Hippocampal formation (tissue), 2 donors: Measurements from ENCODE around the gene EXOC8.

Experiments
- DNase-seq, 2 donors: peaks; one replicate each; lab custom pipeline; 2025; lab: John Stamatoyannopoulos, UW

The EXOC8 gene

DNA sequence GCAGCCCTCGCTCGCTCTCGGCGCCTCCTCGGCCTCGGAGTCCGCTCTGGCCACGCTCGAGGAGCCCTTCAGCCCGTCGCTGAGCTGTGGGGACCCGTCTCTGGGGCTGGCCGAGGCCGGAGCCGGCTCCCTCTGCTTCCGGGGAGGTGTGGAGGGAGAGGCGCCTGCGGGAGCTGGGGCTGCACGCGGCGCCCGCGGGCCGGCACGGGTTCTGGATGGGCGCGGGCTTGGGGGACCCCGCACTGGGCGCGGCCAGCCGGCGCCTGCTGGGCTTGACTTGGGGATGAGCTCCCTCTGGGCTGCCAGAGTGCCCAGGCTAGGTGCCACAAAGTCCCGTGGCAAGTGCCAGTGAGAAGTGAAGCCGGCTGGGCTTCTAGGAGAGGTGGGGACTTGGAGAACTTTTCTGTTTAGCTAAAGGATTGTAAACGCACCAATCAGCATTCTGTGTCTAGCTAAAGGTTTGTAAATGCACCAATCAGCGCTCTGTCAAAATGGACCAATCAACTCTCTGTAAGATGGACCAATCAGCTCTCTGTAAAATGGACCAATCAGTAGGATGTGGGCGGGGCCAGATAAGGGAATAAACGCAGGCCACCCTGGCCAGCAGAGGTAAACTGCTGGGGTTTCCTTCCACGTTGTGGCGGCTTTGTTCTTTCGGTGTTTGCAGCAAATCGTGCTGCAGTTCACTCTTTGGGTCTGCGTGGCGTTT is 20.2 kb downstream of the EXOC8 start:
- no peak for DNase-seq

DNA sequence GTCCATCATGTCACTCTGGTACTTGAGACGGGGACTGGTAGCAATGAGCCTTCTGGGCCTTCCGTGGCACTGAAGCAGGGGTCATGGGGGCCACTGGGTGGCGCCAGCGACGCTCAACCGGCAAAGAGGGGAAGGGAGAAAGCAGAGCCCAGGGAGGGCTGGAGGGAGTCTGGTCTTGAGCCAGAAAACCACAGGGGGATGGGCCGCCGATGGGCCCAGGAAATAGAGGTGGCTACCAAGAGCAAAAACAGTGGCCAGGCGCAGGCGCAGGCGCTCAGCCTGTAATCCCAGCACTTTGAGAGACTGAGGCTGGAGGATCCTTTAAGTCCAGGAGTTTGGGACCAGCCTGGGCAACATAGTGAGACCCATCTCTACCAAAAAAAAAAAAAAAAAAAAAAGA is 21.8 kb downstream of the EXOC8 start:
- no peak for DNase-seq

DNA sequence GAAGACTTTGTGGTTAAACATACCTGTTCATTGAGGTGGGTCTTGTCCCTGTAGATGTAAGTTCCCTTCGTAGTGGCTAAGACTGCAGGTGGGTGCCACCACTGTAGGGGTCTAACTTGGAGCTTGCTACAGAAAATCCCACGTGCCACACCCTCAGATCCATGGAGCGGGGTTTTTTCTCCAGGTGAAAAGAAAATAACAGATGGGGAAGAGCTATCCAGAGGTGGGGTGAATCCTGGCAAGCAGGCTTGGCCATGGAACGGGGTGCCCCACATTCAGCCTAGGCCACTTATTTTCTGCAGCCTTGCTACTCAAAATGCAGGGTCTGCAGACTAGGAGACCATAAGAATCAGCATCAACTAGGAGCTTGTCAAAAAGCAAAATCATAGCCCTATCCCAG is 24.0 kb downstream of the EXOC8 start:
- DNase-seq: no peak

DNA sequence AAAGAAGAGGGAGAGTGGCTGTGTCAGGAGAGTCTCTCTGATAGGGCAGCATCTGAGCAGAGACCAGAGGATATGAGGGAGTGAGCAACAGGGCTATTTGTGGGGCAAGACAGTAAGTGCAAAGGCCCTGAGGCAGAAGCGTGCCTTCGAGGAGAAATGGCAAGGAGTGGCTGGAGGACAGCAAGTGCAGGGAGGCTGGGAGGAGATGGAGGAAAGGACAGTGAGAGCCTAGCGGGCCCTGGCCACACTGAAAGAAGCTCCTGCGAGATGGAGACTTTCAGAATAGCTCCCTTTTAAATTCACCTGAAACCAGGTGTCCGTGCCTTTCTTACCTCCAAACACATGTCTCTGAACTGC is 25.2 kb downstream of the EXOC8 start:
- no peak for DNase-seq

DNA sequence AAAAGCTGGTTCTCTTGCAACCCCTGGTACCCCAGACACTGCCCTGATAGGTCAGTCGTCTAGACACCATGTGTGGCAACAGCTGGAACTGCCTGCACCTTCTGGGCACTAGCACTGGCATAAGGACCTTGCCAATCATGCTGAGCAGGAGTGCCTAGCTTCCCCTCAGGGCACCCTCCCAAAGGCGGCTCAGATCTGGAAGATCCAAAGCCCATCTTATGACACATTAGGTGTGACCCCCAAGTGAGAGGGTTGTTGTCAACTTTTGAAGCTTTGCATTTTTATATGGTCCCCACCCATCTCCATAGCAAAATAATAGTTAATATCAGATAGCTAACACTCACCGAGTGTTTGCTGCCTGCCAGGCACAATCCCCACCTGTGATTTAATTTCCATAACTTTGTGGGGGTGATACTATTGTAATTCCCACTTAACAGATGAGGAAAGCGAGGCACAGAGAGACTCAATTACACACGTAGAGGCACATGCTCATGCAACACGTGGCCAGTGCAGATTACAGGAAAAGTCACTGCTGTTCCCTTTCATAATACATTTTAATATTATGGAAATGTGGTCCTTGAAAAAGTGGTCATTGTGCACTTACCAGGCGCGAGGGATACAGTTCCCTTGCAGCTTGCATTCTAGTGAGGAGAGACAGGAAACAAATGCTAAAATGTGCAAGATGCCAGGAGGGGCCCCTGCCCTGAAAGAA is 25.8 kb downstream of the EXOC8 start:
- DNase-seq: no peak

DNA sequence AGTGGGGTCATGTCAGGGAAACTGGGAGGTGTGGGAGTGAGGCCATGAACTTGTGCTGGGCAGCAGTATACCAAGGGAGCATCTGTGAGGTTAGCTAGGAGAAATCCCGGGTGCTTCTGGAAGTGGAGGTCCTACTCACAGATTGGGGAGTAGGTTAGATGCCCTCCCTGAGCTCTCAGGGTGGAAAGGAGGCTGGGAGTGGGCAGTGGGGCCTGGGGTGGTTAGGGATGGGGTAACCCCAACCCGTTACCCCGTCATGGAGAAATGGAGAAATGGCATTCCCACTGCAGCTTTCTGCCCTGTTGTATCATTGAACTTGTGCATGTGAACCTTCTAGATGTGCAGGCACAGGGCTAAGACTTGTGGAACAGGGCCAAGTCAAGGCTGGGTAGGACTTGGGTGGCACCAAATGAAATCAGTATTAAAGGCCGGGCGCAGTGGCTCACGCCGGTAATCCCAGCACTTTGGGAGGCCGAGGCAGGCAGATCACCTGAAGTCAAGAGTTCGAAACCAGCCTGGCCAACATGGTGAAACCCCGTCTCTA is 27.2 kb downstream of the EXOC8 start:
- no peak for DNase-seq

DNA sequence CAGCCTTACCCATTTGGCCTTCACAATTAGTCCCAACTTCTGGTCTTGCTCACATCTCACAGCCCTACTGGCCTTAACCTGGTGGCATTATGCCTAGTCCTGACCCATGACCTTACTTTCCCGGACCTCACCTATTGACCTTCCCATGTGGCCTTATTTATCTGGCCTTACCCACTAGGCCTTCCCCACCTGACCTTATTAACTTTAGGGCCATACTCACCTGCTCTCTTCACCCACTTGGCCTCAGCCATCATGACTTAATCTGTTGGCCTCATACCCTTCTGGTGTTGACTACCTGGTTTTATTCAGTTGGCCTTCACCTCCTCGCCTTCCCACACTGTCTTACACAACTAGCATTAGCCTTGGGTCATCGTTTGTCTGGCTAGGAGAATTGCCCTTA is 35.7 kb downstream of the EXOC8 start:
- no peak for DNase-seq

DNA sequence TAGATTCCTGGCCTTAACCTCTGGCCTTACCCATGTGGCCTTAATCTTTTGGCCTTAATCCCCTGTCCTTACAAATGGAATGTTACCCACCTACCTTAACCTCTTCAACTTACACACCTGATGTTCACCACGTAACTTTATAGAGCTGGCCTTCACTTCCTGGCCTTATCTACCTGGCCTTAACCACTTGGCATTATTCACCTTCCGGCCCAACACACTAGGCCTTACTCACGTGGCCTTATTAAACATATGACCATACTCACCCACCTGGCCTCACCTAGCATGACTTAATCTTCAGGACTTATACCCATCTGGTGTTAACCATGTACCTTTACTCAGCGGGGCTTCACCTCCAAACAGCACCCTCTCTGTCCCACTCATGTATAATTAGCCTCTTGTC is 41.7 kb downstream of the EXOC8 start:
- no peak for DNase-seq

DNA sequence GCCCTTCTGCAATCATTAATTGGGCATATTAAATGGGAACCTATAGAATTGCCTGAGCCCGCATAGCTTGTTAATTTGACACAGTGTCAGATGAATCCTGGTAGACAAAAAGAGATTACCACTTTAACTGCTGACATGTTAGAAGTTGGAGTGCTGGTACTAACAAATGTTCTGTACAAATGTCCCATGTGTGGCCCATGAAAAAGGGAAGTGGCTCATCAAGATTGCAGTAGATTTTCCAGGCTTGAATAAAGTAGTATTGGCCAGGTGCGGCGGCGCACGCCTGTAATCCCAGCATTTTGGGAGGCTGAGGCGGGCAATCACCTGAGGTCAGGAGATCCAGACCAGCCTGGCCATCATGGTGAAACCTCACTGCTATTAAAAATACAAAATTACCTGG is 51.0 kb downstream of the EXOC8 start:
- no peak for DNase-seq

DNA sequence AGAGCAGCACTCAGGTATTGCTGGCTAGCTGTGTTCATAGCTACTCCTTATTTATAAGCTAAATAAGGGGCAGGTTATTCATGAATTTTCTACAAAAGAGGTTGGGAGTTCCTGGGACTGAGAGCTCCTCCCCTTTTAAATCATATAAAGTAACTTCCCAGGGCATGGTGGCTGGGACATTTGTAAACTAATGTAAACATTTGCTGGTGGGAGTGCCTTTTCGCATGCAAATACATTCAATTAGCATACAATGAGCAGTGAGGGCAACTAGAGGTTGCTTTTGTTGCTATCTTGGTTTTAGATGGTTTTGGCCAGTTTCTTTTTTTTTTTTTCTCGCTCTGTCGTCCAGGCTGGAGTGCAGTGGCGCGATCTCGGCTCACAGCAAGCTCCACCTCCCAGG is 53.2 kb downstream of the EXOC8 start:
- no peak for DNase-seq
